GM18519 (cell line): ENCODE results near the gene PCDHGA1.
"Not testable (repeated sequence)": the region's sequence is repeated elsewhere in the genome, so short reads cannot be mapped to it uniquely, and the experiment has no call there.

Experiments used
- ATAC-seq: cut with Tn5 transposase; IDR thresholded peaks from one replicate; pipeline ENCODE4 v1.9.1; 2021; ENCODE audit warnings: mild to moderate bottlenecking, moderate library complexity; ENCODE audit not compliant: unreplicated experiment, low FRiP score

Gene PCDHGA1

DNA sequence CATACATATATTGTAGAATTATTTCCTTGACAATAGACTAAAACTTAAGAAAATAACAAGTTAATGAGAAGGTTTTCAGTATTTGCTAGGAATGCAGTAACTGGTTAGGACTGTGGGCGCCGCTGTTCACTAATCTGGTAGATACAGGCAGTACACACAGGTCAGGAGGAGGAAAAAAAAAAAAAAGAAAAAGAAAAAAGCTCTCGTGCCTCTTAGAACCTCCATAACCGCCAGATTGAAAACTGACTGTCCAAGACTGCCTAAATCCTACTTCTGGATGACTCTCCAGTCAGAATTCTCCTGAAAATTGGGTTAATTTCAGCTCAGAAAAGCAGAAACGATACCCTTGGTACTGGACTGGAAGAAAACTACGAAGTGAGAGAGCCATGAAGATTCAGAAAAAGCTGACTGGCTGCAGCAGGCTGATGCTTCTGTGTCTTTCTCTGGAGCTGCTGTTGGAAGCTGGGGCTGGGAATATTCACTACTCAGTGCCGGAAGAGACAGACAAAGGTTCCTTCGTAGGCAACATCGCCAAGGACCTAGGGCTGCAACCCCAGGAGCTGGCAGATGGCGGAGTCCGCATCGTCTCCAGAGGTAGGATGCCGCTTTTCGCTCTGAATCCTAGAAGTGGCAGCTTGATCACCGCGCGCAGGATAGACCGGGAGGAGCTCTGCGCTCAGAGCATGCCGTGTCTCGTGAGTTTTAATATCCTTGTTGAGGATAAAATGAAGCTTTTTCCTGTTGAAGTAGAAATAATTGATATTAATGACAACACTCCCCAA is at the start of gene PCDHGA1:
TSS of gene PCDHGA1 (plus strand) at position 216 of the 782 bp plus-strand sequence.
- ATAC-seq, result peak; percentile 53

DNA sequence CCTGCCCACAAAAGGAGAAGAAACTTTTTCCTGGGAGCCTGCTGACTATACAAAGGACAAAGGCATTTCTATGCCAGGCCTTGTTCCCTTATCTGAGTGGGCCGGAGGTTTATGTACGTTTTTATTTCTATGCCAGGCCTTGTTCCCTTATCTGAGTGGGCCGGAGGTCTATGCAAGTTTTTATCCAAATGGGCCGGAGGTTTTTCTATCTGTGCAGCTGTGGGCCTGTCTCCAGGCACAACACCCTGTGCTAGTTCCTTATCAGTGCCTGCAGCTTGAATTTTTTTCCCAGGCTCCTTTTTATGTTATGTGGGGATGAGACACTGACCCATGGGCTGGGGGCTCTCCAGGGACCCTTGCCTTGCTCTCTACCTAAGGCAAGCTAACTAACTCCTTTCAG is 31.9 kb upstream of the PCDHGA1 start:
- ATAC-seq, result no peak

DNA sequence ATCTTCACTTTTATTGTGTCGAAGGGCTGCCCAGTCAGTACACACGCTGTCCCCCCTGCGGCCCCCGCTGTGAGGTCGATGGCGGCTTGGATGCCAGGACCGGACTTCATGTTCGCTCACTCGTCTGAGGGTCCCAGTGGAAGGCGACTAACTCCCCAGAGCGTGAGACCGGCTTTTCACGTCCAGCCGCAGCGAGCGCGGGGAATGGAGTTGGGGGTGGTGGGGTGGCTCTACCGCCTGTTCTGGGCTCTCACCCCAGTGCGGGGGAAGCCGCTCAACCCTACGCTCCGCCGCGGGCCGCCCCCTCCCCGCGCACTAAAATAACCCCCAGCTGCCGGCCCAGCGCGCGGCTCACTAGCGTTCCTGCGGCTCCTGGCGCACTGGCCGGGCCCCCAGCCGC is 26.6 kb upstream of the PCDHGA1 start, which contains the start of gene SLC25A2:
TSS of gene SLC25A2 (minus strand) at position 294 of the 400 bp plus-strand sequence. CDS start at position 110, 184 bp downstream.
- ATAC-seq, result no peak

DNA sequence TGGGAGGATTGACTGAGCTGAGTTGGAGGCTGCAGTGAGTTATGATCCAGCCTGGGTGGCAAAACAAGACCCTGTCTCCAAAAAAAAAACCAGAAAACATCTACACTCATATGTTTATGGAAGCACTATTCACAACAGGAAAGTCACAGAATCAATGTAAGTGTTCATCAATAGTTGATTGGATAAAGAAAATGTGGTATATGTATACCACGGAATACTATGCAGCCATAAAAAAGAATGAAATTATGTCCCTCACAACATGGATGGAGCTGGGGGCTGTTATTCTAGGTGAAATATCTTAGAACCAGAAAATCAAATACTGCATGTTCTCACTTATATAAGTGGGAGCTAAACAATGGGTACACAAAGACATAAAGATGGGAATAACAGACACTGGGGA is 23.7 kb upstream of the PCDHGA1 start:
- ATAC-seq, result no peak

DNA sequence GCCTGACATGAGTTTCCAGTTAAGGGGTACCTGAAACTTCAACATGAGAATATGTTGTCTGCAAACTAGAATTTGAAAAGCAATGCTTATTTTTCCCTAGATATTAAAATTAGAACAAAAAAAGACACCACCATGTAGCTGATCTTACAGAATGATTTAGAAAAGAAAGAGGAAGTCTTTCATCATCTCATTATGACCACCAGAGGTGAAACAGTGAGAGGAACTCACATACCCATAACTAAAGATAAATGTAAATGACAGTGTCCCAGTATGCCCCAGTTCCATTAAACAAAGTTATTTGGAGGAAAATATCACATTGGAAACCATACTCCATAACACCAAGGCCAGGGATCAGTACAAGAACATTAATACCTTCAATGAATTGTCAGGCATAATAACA is 16.6 kb upstream of the PCDHGA1 start:
- ATAC-seq, result no peak

DNA sequence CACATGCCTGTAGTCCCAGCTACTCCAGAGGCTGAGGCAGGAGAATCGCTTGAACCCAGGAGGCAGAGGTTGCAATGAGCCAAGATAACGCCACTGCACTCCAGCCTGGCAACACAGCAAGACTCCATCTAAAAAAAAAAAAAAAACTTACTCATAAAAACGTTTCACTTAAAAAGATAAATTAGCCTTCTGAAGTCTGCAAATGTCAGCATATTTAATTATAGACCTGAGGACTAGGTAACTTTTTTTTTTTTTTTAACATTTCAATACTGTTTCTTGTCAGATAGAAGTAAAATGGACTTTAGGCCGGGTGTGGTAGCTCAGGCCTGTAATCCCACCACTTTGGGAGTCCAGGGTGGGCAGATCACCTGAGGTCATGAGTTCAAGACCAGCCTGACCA is 13.4 kb upstream of the PCDHGA1 start:
- not testable (repeated sequence) for ATAC-seq

DNA sequence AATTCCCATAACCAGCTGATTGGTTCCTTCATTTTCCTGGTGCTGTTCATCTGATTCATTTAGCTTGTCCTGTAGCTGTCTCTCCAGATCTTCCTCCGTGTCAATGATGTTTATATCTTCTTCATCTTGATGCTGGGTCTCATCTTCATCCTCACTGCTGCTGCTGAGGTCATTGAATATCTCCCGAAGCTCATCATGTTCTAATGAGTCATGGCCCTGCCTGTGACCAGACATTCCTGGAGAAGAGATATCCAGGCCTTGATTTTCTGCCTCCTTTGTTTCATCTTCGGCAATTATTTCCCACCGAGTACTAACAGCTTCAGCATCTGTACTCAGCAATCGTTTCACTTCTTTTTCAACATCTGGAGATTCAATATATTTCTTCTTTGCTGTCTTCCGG is 11.1 kb upstream of the PCDHGA1 start:
- ATAC-seq, result no peak

DNA sequence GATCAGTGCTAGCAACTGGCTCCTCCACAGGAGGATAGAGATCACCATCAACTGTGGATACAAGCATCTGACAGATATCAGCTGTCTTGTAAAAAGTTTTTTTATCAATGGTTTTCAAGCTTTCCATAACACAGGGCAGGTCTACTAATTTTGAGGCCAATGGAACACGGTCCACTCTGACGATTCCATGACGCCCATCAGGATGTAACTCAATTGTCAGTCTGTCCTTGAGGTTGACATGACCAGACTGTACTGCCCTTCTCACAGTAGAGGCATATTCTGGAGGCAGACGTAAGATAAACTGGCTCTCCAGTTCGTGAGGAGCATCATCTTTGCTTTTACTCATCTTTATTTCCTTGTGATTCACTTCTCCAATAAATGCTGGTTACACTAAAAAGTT is 10.6 kb upstream of the PCDHGA1 start:
- no peak for ATAC-seq

DNA sequence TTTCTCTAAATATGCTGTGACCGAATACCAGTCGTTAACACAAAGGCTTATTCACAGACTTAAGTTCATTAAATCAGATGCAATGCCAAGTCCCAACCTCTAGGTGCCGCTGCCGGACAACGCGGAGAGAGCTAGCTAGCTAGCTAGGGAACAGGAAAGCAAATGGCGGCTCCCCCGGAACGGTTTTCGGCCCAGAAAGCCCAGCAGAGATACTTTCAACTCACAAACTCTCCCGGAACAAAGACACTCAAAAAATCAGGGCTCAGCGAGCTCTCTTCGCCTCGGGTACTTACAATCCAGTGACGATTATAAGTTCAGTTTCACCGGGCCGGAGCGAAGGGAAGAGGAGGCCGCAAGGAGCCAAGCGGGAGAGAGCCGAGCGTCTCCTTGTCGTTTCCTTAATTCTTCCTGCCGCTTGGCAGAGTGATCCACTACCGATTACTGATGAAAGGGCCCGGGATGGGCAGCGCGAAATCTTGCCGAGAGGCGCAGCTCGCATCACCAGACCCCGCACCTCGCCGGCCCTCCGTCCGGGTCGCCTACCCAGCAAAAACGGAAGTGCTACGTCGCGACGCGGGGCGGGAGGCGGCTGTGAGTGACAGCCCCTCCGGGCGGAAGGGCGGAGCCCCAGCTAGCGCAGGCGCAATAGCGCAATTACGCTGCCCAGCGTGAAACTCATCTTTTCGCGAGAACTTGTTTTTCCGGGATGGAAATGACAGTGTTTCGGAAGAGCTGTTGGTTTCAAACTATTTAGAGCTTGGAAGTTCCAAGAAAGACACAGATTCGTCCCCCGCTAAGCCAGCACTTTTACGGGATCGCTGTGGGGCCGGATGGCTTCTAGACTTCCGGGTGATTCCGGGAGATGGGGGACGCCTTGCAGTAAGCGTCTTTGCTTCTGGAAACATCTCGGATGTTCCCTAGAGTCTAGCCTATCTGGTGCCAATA is 9.8 kb upstream of the PCDHGA1 start, which contains the start of gene TAF7:
TSS of gene TAF7 (minus strand) at position 560 of the 945 bp plus-strand sequence. CDS start 740 bp downstream, outside the sequence.
- peak; percentile 85 for ATAC-seq

DNA sequence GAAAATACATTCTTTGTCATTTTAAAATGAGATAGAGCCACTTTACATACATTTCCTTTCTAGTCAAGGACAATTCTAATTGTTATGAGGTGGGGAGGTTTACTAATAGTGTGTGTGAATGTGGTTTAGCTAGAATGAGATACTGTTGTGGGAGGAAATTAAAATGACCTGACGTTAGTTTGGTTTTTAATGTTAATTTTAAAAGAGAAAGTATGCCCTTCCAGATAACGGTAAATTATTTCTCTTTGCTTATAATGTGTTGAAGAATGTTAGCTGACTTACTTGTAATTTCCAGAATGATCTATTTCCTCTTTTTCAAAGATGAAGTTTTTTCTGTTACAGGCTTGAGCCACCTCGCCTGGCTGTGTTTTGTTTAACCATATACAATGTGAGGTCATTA is 8.1 kb upstream of the PCDHGA1 start:
- peak; percentile 26 for ATAC-seq

DNA sequence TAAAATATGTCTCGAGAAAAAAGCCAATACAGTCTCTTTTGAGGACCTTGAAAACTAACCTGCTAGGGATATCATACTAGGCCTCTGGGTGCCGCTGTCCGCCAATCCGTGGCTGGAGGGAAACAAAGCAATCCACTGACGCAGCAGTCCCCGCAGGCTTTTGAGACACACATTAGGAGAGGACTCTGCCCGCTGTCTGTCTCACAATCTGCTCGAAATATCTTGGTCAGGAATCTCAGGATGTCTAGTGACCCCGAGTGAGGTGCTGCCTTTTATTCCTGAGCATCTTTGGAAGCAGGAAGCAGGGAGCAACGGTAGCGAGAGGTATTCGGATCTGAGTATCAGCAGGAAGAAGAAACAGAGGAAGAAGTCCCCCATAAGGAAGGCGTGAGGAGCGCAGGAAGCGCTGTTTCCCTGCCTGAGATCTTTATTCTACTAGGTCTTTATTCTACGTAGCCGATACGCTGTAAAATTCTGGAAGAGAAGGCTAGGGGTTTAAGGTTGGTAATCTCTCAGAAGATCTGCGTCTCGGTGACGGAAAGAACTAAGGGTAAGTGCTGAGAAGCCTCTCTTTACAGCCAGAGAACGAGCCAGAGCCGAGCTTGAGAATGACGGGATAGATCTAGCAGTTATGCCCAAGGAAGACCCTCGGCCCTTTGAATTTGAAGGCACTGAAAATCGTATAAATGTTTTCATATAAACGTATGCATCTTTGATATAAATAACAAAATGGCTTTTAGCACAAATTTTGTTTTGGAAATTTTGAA is 4.0 kb upstream of the PCDHGA1 start:
- peak; percentile 39 for ATAC-seq

DNA sequence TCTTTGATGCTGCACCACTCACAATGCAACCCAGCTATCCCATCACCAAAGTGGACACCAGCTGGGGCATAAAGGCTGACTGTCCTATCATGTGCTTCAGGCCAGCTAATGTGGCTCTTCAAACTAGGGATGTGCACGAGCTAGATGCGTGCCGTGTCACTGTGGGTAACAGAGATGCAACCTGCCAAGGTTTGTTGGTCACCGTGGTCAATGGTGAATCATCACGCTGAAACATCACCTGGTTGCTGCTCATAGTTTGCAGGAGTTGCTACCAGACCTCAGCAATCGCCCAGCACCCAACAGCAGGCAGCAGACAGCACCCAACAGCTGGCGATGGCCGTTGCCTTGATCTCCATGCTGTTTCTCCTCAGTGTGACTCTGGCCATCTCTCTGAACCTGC is 2.1 kb upstream of the PCDHGA1 start:
- no peak for ATAC-seq

DNA sequence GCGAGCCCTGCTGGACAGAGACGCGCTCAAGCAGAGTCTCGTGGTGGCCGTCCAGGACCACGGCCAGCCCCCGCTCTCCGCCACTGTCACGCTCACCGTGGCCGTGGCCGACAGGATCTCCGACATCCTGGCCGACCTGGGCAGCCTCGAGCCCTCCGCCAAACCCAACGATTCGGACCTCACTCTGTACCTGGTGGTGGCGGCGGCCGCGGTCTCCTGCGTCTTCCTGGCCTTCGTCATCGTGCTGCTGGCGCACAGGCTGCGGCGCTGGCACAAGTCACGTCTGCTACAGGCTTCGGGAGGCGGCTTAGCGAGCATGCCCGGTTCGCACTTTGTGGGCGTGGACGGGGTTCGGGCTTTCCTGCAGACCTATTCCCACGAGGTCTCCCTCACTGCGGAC is 2.3 kb downstream of the PCDHGA1 start:
- ATAC-seq, result not testable (repeated sequence)

DNA sequence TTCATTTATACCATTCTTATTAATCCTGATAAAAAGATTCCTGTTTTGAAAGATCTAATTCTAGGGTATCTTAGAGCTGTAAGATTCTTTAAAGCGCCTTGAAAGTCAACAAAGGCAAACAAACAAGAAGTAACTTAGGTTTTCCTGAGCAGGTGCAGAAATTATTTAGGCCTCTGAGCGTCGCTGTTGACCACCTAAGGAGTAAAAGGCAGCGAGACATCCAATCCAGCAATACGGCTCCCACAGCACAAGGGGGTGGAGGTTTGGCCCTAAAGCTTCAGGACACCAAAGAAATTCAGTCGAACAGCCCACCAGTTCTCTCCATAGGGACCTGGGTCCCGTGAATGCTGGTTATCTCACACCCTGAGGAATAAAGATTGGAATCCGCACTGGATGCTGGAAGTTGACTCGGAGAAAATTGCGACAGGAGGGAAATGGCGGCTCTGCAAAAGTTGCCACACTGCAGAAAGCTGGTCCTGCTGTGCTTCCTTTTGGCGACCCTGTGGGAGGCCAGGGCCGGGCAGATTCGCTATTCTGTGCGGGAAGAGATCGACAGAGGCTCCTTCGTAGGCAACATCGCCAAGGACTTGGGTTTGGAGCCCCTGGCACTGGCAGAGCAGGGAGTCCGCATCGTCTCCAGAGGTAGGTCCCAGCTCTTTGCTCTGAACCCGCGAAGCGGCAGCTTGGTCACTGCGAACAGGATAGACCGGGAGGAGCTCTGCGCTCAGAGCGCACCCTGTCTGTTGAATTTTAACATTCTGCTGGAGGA is 8.4 kb downstream of the PCDHGA1 start, which contains the start of gene PCDHGA2:
TSS of gene PCDHGA2 (plus strand) at position 223 of the 769 bp plus-strand sequence.
- no peak for ATAC-seq

DNA sequence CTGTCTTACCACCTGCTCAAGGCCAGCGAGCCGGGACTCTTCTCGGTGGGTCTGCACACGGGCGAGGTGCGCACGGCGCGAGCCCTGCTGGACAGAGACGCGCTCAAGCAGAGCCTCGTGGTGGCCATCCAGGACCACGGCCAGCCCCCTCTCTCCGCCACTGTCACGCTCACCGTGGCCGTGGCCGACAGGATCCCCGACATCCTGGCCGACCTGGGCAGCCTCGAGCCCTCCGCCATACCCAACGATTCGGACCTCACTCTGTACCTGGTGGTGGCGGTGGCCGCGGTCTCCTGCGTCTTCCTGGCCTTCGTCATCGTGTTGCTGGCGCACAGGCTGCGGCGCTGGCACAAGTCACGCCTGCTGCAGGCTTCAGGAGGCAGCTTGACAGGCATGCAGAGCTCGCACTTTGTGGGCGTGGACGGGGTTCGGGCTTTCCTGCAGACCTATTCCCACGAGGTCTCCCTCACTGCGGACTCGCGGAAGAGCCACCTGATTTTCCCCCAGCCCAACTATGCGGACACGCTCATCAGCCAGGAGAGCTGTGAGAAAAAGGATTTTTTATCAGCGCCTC is 10.6 kb downstream of the PCDHGA1 start:
- not testable (repeated sequence) for ATAC-seq

DNA sequence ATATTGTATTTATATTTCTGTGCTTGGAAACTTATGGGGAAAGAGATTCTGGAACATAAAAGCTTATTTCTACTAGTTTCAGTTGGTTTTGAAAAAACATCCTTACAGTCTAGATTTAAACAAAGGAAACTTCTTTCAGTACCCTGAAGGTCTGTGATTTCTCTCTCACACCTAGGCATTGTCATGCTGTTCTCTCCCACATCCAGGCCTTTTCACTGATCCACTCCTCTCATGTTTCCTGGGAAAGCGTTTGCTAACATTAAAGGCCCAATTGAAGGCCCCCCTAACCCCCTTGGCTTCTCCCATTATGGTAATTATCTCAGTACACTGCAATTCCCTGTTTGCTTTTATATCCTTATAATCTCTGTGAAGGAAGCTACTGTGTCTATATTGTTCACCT is 12.5 kb downstream of the PCDHGA1 start:
- ATAC-seq, result no peak

DNA sequence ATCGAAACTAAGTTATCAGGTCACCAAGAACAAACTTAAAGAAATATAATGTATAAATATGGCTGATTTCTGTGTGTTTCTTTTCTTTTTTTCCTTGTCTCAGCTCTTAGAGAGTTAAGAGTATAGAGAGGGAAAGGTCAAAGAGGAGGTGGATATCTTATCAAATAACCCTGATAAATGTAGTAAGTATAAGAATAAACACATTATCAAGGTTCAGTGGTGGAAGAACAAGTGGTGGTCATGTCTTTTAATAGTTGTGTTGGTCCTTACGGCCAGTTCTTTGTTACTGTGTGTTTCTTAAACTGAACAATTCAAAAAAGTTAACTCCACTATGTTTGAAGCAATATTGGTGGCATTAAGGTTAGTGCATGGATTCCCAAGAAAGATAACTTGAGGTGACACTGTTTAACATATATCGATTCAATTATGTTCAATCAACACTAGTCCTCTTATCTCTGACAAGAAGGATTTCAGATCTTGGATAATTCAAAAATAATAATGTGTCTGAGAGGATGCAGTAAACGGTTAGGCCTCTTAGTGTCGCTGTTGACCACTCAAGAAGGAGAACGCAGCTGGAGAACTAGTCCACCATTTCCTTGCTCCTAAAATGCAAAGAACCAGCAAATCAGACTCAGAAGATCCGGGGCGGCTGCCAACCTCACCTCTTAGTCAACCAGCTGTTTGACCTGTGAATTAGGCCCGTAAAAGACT is 13.1 kb downstream of the PCDHGA1 start, which contains the start of gene PCDHGA3:
TSS of gene PCDHGA3 (plus strand) at position 588 of the 711 bp plus-strand sequence. CDS start 205 bp downstream, outside the sequence.
- no peak for ATAC-seq

DNA sequence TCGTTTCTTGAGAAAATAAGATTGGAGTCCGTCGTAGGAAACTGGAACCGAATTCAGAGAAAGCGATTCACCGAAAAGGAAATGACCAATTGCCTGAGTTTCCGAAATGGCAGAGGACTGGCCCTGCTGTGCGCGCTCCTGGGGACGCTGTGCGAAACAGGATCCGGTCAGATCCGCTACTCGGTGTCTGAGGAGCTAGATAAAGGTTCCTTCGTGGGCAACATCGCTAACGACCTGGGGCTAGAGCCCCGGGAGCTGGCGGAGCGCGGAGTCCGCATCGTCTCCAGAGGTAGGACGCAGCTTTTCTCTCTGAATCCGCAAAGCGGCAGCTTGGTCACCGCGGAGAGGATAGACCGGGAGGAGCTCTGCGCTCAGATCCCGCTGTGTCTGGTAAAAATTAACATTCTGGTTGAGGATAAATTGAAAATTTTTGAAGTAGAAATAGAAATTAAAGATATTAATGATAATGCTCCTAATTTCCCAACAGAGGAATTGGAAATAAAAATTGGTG is 13.7 kb downstream of the PCDHGA1 start:
- no peak for ATAC-seq
